HL-60/S4 treated with phorbol 12-myristate 13-acetate at 8.2 ng/mL for 4 days and 3 days (cell line): ENCODE data around the gene PPP1R37.

ENCODE experiments used
- in situ Hi-C: fragments of 300-500 bp; cut with MboI; formaldehyde crosslinking; loops from 2 replicates; pipeline ENCODE4 v1.15.0; 2022; ENCODE audit warnings: low sequenced_read_pairs

The PPP1R37 gene

GRCh38 chr19:45187421-45188100 lies 94.6 kb downstream of the PPP1R37 start:
- in situ Hi-C loops, result no loop called here

- in situ Hi-C loops, result no loop called here
Measured at GRCh38 chr19:45189971-45190370, 97.0 kb downstream of the PPP1R37 start.

- in situ Hi-C loops, result no loop called here
Measured at GRCh38 chr19:45191375-45191774, 98.4 kb downstream of the PPP1R37 start.

- in situ Hi-C loops, result no loop called here
Measured at GRCh38 chr19:45195764-45196163, 102.8 kb downstream of the PPP1R37 start.
